Breast epithelium (tissue), 4 donors: ENCODE results near the gene LSM12. TPM values are rescaled to one million over a fixed set of nuclear protein-coding genes. Genes with fewer than 3 reads are reported as not detected.

Source experiments
- DNase-seq, 2 donors: peaks; one replicate each; pipeline ENCODE4 v3.0.0-alpha.2; 2019; ENCODE audit warnings: low spot score in 2 of 2
- H3K27ac ChIP-seq, 2 donors: fragments of 200-600 bp; sonication (generic) in 1 of 2; one replicate each; pipeline ENCODE4 v1.5.1; 2016 to 2019; ENCODE audit warnings: mild to moderate bottlenecking in 1 of 2
- H3K27me3 ChIP-seq, 2 donors: fragments of 200-600 bp; sonication (generic) in 1 of 2; one replicate each; pipeline versions ENCODE4 v1.5.1 to v1.6.0; 2017 to 2019; ENCODE audit warnings: control low read depth in 1 of 2, mild to moderate bottlenecking in 1 of 2
- H3K36me3 ChIP-seq: fragments of 200-600 bp; one replicate; pipeline ENCODE4 v1.5.1; 2019
- H3K4me1 ChIP-seq, 2 donors: fragments of 200-600 bp; sonication (generic); one replicate each; pipeline ENCODE4 v1.5.1; 2016 to 2019; ENCODE audit warnings: control low read depth in 1 of 2
- H3K4me3 ChIP-seq, 3 donors: fragments of 200-600 bp; sonication (generic); 1 replicate in 2 of 3; 2 replicates in 1 of 3; pipeline ENCODE4 v1.5.1; 2016 to 2019; ENCODE audit warnings: mild to moderate bottlenecking in 3 of 3, moderate library complexity in 2 of 3
- H3K9me3 ChIP-seq, 2 donors: fragments of 200-600 bp; sonication (generic) in 1 of 2; one replicate each; pipeline ENCODE4 v1.5.1; 2016 to 2019; ENCODE audit warnings: control low read depth in 1 of 2
- CTCF ChIP-seq, 3 donors: fragments of 450-650 bp; IDR thresholded peaks; one replicate each; pipeline ENCODE4 v1.5.1; 2016 to 2017; ENCODE audit warnings: antibody characterized with exemption in 3 of 3, mild to moderate bottlenecking in 3 of 3, moderate library complexity in 3 of 3
- POLR2A ChIP-seq: fragments of 450-650 bp; IDR thresholded peaks from one replicate; pipeline ENCODE4 v1.6.1; 2016; ENCODE audit warnings: antibody characterized with exemption, mild to moderate bottlenecking, moderate library complexity
- POLR2AphosphoS5 ChIP-seq, 3 donors: sonication (generic); formaldehyde crosslinking; IDR thresholded peaks; one replicate each; pipeline ENCODE4 v1.6.1; 2017; ENCODE audit warnings: antibody characterized with exemption in 3 of 3
- intact Hi-C: fragments of 100-400 bp; cut with DNase I; formaldehyde crosslinking; loops from one replicate; pipeline ENCODE4 v1.15.1; 2023; ENCODE audit warnings: low total_unique reads
- total RNA-seq, 3 donors: library from RNA; depleted of rRNA; stranded (reverse); fragments of >200 nt; gene quantifications; one replicate each; pipeline ENCODE4 v1.1.0, GENCODE V29; 2016

The LSM12 gene
- total RNA-seq, 3 donors from 2014 or later: 36.8 to 45.4 (median 43.6) TPM

GRCh38 chr17:43994272-43995149 lies 72.0 kb downstream of the LSM12 start:
- Histone ChIP-seq H3K4me1 (no peaks in the 10 kb centered on the region), H3K4me3 (peak overlapping the region; percentile 3 to 65 (median 43)), H3K9me3 (no peaks in the 10 kb centered on the region), H3K36me3 (no peaks in the 10 kb centered on the region), H3K27ac (no peak overlapping the region), H3K27me3 (peaks cover 0 to 17% of the 10 kb centered on the region in 2 donors)
- TF ChIP-seq CTCF (IDR thresholded peaks at IDR 0.05): peak; percentile 62 to 90 (median 88)
- no peak for TF ChIP-seq POLR2A
- DNase-seq: peak; percentile 30 to 78
- intact Hi-C loops: no loop called here

GRCh38 chr17:43992641-43993040 lies 73.8 kb downstream of the LSM12 start:
- no peaks in the 10 kb centered on the region for H3K4me1 ChIP-seq
- H3K4me3 ChIP-seq: no peak overlapping the region
- H3K27me3 ChIP-seq: peaks cover 0 to 17% of the 10 kb centered on the region in 2 donors
- no peaks in the 10 kb centered on the region for H3K36me3 ChIP-seq
- intact Hi-C loops: no loop called here
- no peaks in the 10 kb centered on the region for H3K9me3 ChIP-seq
- TF ChIP-seq CTCF (IDR thresholded peaks at IDR 0.05) (no peak), POLR2AphosphoS5 (IDR thresholded peaks at IDR 0.05) (no peak), POLR2A (no peak)
- H3K27ac ChIP-seq: no peak overlapping the region
- DNase-seq: no peak

GRCh38 chr17:43988301-43988700 lies 78.2 kb downstream of the LSM12 start:
- H3K27ac ChIP-seq: no peak overlapping the region
- no peaks in the 10 kb centered on the region for H3K36me3 ChIP-seq
- DNase-seq: no peak
- peaks cover 0 to 14% of the 10 kb centered on the region in 2 donors for H3K27me3 ChIP-seq
- no peaks in the 10 kb centered on the region for H3K4me1 ChIP-seq
- no peak for TF ChIP-seq POLR2AphosphoS5 (IDR thresholded peaks at IDR 0.05)
- no peak for TF ChIP-seq CTCF (IDR thresholded peaks at IDR 0.05)
- no peak for TF ChIP-seq POLR2A
- intact Hi-C loops: no loop called here
- H3K4me3 ChIP-seq: no peak overlapping the region
- H3K9me3 ChIP-seq: no peaks in the 10 kb centered on the region

- H3K27ac ChIP-seq: no peak overlapping the region
- no peak for DNase-seq
- no peak overlapping the region for H3K4me3 ChIP-seq
- no peaks in the 10 kb centered on the region for H3K9me3 ChIP-seq
- H3K36me3 ChIP-seq: no peaks in the 10 kb centered on the region
- intact Hi-C loops: no loop called here
- peaks cover 0 to 23% of the 10 kb centered on the region in 2 donors for H3K27me3 ChIP-seq
- H3K4me1 ChIP-seq: no peaks in the 10 kb centered on the region
- no peak for TF ChIP-seq POLR2AphosphoS5 (IDR thresholded peaks at IDR 0.05)
- TF ChIP-seq POLR2A: no peak
- TF ChIP-seq CTCF (IDR thresholded peaks at IDR 0.05): no peak
Observed at GRCh38 chr17:43987131-43988021, 79.1 kb downstream of the LSM12 start.
